WTC11 (cell line): ENCODE results near the gene C9. TPM values are rescaled to one million over a fixed set of nuclear protein-coding genes. Genes with fewer than 3 reads are reported as not detected.

Experiments used
- ATAC-seq: fragments of 200-7000 bp; cut with Tn5 transposase; 2 replicates; pipeline ENCODE4 v1.10.0; 2021; ENCODE audit warnings: mild to moderate bottlenecking, moderate library complexity
- CTCF ChIA-PET: fragments of 300-600 bp; sonication (Branson Sonifier 250); formaldehyde crosslinking; loops from one replicate; lab custom pipeline; 2021; ENCODE audit warnings: antibody characterized with exemption; lab: Charles Lee
- POLR2A ChIA-PET: fragments of 350-600 bp; sonication (Branson Sonifier 250); formaldehyde crosslinking; loops from one replicate; lab custom pipeline; 2021; ENCODE audit warnings: antibody characterized with exemption; lab: Charles Lee
- DNase-seq: peaks from one replicate; pipeline ENCODE4 v3.0.0; 2021; ENCODE audit warnings: low spot score
- H3K27ac Mint-ChIP-seq: 2 replicates; pipeline ENCODE4 v1.8.0; 2021; ENCODE audit warnings: mixed read lengths
- H3K27me3 Mint-ChIP-seq: 2 replicates; pipeline ENCODE4 v1.8.0; 2021; ENCODE audit warnings: low read depth, mild to moderate bottlenecking, moderate library complexity, mixed read lengths
- H3K36me3 Mint-ChIP-seq: 2 replicates; pipeline ENCODE4 v1.8.0; 2021; ENCODE audit warnings: mixed read lengths
- H3K4me1 Mint-ChIP-seq: 2 replicates; pipeline ENCODE4 v1.8.0; 2022; ENCODE audit warnings: mixed read lengths
- H3K4me3 Mint-ChIP-seq: 2 replicates; pipeline ENCODE4 v1.8.0; 2021; ENCODE audit warnings: mild to moderate bottlenecking, moderate library complexity, mixed read lengths
- H3K9me3 Mint-ChIP-seq: 2 replicates; pipeline ENCODE4 v1.8.0; 2021; ENCODE audit warnings: mixed read lengths
- ATF1 ChIP-seq: sonication (generic); formaldehyde crosslinking; IDR thresholded peaks from 2 replicates; pipeline ENCODE4 v1.8.1; 2023; ENCODE audit warnings: mild to moderate bottlenecking, moderate library complexity, missing genetic modification reagents
- CBFB ChIP-seq: sonication (generic); formaldehyde crosslinking; IDR thresholded peaks from 2 replicates; pipeline ENCODE4 v1.8.1; 2022; ENCODE audit warnings: mild to moderate bottlenecking, low read depth, missing genetic modification reagents
- CREB1 ChIP-seq: sonication (generic); formaldehyde crosslinking; IDR thresholded peaks from 2 replicates; pipeline ENCODE4 v1.8.0; 2023; ENCODE audit warnings: mild to moderate bottlenecking, missing genetic modification reagents
- ESRRA ChIP-seq: sonication (generic); formaldehyde crosslinking; IDR thresholded peaks from 2 replicates; pipeline ENCODE4 v1.8.1; 2022; ENCODE audit warnings: mild to moderate bottlenecking, missing genetic modification reagents, borderline replicate concordance
- FOXP1 ChIP-seq: sonication (generic); formaldehyde crosslinking; IDR thresholded peaks from 2 replicates; pipeline ENCODE4 v1.8.0; 2022; ENCODE audit warnings: missing genetic modification reagents, mild to moderate bottlenecking, moderate library complexity, borderline replicate concordance
- HMGA2 ChIP-seq: fragments of 250-450 bp; sonication (Bioruptor Pico); IDR thresholded peaks from 2 replicates; pipeline ENCODE4 v1.4.0; 2021; ENCODE audit warnings: mild to moderate bottlenecking, moderate library complexity
- ZBTB21 ChIP-seq: sonication (generic); formaldehyde crosslinking; IDR thresholded peaks from 2 replicates; pipeline ENCODE4 v1.8.1; 2023; ENCODE audit warnings: mild to moderate bottlenecking, missing genetic modification reagents, borderline replicate concordance
- ZNF671 ChIP-seq: fragments of 250-450 bp; sonication (Bioruptor Pico); IDR thresholded peaks from 2 replicates; pipeline ENCODE4 v1.8.0; 2021; ENCODE audit warnings: mild to moderate bottlenecking
- total RNA-seq: library from RNA; stranded (reverse); gene quantifications from 3 replicates; pipeline ENCODE4 v1.2.3, GENCODE V29; 2021
- TF ChIP-seq, protein P1 (sequence below): sonication (generic); formaldehyde crosslinking; IDR thresholded peaks from 2 replicates; pipeline ENCODE4 v1.8.1; 2022; ENCODE audit warnings: low read depth, missing genetic modification reagents, borderline replicate concordance
- TF ChIP-seq, protein P2 (sequence below): fragments of 250-450 bp; sonication (Bioruptor Pico); IDR thresholded peaks from 2 replicates; pipeline ENCODE4 v1.9.0; 2021; ENCODE audit warnings: mild to moderate bottlenecking
- TF ChIP-seq, protein P3 (sequence below): sonication (generic); formaldehyde crosslinking; IDR thresholded peaks from 2 replicates; pipeline ENCODE4 v1.8.1; 2023; ENCODE audit warnings: mild to moderate bottlenecking, missing genetic modification reagents, borderline replicate concordance
- TF ChIP-seq, protein P4 (sequence below): fragments of 250-450 bp; sonication (Bioruptor Pico); IDR thresholded peaks from 2 replicates; pipeline ENCODE4 v1.9.0; 2021; ENCODE audit warnings: moderate library complexity, mild to moderate bottlenecking, inconsistent platforms, borderline replicate concordance
- TF ChIP-seq, protein P5 (sequence below): sonication (generic); formaldehyde crosslinking; IDR thresholded peaks from 2 replicates; pipeline ENCODE4 v1.8.1; 2023; ENCODE audit warnings: mild to moderate bottlenecking, missing genetic modification reagents, moderate library complexity
- TF ChIP-seq, protein P6 (sequence below): sonication (generic); formaldehyde crosslinking; IDR thresholded peaks from 2 replicates; pipeline ENCODE4 v1.8.1; 2022; ENCODE audit warnings: mild to moderate bottlenecking, moderate library complexity, missing genetic modification reagents
- TF ChIP-seq, protein P7 (sequence below): sonication (generic); formaldehyde crosslinking; conservative IDR thresholded peaks from 2 replicates; pipeline ENCODE4 v1.8.1; 2023; ENCODE audit warnings: mild to moderate bottlenecking, low read depth, missing genetic modification reagents, moderate library complexity
- TF ChIP-seq, protein P8 (sequence below): sonication (generic); formaldehyde crosslinking; IDR thresholded peaks from 2 replicates; pipeline ENCODE4 v1.8.1; 2022; ENCODE audit warnings: mild to moderate bottlenecking, missing genetic modification reagents, moderate library complexity, borderline replicate concordance
- TF ChIP-seq, protein P9 (sequence below): sonication (generic); formaldehyde crosslinking; IDR thresholded peaks from 2 replicates; pipeline ENCODE4 v1.8.1; 2023; ENCODE audit warnings: mild to moderate bottlenecking, moderate library complexity, missing genetic modification reagents

C9 gene
- total RNA-seq, 1 experiment from 2014 or later, result 0.07 TPM

DNA sequence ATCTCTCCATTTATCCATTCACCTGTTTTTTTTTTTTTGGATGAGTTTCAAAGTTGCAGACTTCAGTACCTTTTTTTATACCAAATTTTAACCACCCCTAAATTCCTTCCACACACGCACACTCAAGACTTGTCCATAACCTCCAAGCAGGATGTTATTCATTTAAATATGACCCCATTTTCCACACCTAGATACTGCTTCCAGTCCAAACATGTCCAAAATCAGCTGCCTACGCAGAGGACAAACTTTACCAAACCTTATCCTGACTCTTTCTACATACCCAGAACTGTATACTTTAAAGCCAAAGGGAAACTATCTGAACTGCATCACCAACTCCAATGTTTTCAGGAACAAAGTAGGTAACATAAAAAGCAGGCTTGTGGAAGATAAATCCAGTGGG is 108.9 kb downstream of the C9 start:
- ChIA-PET POLR2A (no interaction called here), CTCF (no interaction called here)
- Mint-ChIP-seq H3K9me3 (no peaks in the 10 kb centered on the region), H3K27me3 (no peaks in the 10 kb centered on the region), H3K4me3 (no peak overlapping the region), H3K4me1 (no peaks in the 10 kb centered on the region), H3K36me3 (no peaks in the 10 kb centered on the region), H3K27ac (no peak overlapping the region)
- DNase-seq (no peak), ATAC-seq (no peak)
- no peak for TF ChIP-seq ESRRA (CRISPR knock-in tag)
- TF ChIP-seq, protein P1, sequence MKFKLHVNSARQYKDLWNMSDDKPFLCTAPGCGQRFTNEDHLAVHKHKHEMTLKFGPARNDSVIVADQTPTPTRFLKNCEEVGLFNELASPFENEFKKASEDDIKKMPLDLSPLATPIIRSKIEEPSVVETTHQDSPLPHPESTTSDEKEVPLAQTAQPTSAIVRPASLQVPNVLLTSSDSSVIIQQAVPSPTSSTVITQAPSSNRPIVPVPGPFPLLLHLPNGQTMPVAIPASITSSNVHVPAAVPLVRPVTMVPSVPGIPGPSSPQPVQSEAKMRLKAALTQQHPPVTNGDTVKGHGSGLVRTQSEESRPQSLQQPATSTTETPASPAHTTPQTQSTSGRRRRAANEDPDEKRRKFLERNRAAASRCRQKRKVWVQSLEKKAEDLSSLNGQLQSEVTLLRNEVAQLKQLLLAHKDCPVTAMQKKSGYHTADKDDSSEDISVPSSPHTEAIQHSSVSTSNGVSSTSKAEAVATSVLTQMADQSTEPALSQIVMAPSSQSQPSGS (CRISPR knock-in tag), result no peak

DNA sequence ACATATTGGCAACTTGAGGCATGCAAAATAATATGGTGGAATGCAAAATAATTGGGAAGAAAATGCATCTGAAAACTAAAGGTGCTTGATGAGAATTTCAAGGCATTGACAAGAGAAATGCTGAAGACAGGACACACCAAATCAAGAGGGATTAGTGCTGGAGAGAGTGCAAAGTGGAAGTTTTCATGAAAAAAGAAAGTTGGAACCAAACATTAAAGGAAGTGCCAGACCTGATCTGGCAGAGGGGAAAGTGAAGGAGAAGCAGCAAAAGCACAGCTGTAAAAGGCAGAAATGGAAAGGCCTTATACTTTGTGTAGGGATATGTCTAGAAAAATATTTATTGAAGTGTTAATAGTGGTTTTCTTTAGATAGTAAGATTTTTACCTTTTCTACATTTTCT is 109.6 kb downstream of the C9 start:
- H3K27me3 Mint-ChIP-seq, result no peaks in the 10 kb centered on the region
- H3K4me1 Mint-ChIP-seq, result no peaks in the 10 kb centered on the region
- no peak overlapping the region for H3K27ac Mint-ChIP-seq
- H3K36me3 Mint-ChIP-seq, result no peaks in the 10 kb centered on the region
- ChIA-PET CTCF (no interaction called here), POLR2A (interaction anchor here (0.6 kb wide), 1 partner anchor 420 kb away, joined by 4 read pairs; no protein-coding TSS in a partner anchor)
- no peak overlapping the region for H3K4me3 Mint-ChIP-seq
- ATAC-seq (no peak), DNase-seq (no peak)
- no peaks in the 10 kb centered on the region for H3K9me3 Mint-ChIP-seq
- TF ChIP-seq CBFB (CRISPR knock-in tag) (no peak), CREB1 (no peak), ZNF671 (CRISPR knock-in tag) (no peak), ATF1 (CRISPR knock-in tag) (no peak), ZBTB21 (CRISPR knock-in tag) (no peak), HMGA2 (no peak), FOXP1 (no peak)
- TF ChIP-seq, protein P2, sequence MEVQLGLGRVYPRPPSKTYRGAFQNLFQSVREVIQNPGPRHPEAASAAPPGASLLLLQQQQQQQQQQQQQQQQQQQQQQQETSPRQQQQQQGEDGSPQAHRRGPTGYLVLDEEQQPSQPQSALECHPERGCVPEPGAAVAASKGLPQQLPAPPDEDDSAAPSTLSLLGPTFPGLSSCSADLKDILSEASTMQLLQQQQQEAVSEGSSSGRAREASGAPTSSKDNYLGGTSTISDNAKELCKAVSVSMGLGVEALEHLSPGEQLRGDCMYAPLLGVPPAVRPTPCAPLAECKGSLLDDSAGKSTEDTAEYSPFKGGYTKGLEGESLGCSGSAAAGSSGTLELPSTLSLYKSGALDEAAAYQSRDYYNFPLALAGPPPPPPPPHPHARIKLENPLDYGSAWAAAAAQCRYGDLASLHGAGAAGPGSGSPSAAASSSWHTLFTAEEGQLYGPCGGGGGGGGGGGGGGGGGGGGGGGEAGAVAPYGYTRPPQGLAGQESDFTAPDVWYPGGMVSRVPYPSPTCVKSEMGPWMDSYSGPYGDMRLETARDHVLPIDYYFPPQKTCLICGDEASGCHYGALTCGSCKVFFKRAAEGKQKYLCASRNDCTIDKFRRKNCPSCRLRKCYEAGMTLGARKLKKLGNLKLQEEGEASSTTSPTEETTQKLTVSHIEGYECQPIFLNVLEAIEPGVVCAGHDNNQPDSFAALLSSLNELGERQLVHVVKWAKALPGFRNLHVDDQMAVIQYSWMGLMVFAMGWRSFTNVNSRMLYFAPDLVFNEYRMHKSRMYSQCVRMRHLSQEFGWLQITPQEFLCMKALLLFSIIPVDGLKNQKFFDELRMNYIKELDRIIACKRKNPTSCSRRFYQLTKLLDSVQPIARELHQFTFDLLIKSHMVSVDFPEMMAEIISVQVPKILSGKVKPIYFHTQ (CRISPR knock-in tag), result no peak
- TF ChIP-seq, protein P3, sequence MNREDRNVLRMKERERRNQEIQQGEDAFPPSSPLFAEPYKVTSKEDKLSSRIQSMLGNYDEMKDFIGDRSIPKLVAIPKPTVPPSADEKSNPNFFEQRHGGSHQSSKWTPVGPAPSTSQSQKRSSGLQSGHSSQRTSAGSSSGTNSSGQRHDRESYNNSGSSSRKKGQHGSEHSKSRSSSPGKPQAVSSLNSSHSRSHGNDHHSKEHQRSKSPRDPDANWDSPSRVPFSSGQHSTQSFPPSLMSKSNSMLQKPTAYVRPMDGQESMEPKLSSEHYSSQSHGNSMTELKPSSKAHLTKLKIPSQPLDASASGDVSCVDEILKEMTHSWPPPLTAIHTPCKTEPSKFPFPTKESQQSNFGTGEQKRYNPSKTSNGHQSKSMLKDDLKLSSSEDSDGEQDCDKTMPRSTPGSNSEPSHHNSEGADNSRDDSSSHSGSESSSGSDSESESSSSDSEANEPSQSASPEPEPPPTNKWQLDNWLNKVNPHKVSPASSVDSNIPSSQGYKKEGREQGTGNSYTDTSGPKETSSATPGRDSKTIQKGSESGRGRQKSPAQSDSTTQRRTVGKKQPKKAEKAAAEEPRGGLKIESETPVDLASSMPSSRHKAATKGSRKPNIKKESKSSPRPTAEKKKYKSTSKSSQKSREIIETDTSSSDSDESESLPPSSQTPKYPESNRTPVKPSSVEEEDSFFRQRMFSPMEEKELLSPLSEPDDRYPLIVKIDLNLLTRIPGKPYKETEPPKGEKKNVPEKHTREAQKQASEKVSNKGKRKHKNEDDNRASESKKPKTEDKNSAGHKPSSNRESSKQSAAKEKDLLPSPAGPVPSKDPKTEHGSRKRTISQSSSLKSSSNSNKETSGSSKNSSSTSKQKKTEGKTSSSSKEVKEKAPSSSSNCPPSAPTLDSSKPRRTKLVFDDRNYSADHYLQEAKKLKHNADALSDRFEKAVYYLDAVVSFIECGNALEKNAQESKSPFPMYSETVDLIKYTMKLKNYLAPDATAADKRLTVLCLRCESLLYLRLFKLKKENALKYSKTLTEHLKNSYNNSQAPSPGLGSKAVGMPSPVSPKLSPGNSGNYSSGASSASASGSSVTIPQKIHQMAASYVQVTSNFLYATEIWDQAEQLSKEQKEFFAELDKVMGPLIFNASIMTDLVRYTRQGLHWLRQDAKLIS (CRISPR knock-in tag), result no peak
- TF ChIP-seq, protein P4, sequence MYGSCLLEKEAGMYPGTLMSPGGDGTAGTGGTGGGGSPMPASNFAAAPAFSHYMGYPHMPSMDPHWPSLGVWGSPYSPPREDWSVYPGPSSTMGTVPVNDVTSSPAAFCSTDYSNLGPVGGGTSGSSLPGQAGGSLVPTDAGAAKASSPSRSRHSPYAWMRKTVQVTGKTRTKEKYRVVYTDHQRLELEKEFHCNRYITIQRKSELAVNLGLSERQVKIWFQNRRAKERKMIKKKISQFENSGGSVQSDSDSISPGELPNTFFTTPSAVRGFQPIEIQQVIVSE, result no peak
- TF ChIP-seq, protein P5, sequence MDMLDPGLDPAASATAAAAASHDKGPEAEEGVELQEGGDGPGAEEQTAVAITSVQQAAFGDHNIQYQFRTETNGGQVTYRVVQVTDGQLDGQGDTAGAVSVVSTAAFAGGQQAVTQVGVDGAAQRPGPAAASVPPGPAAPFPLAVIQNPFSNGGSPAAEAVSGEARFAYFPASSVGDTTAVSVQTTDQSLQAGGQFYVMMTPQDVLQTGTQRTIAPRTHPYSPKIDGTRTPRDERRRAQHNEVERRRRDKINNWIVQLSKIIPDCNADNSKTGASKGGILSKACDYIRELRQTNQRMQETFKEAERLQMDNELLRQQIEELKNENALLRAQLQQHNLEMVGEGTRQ (CRISPR knock-in tag), result no peak
- TF ChIP-seq, protein P6, sequence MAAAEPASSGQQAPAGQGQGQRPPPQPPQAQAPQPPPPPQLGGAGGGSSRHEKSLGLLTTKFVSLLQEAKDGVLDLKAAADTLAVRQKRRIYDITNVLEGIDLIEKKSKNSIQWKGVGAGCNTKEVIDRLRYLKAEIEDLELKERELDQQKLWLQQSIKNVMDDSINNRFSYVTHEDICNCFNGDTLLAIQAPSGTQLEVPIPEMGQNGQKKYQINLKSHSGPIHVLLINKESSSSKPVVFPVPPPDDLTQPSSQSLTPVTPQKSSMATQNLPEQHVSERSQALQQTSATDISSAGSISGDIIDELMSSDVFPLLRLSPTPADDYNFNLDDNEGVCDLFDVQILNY (CRISPR knock-in tag), result no peak
- TF ChIP-seq, protein P7, sequence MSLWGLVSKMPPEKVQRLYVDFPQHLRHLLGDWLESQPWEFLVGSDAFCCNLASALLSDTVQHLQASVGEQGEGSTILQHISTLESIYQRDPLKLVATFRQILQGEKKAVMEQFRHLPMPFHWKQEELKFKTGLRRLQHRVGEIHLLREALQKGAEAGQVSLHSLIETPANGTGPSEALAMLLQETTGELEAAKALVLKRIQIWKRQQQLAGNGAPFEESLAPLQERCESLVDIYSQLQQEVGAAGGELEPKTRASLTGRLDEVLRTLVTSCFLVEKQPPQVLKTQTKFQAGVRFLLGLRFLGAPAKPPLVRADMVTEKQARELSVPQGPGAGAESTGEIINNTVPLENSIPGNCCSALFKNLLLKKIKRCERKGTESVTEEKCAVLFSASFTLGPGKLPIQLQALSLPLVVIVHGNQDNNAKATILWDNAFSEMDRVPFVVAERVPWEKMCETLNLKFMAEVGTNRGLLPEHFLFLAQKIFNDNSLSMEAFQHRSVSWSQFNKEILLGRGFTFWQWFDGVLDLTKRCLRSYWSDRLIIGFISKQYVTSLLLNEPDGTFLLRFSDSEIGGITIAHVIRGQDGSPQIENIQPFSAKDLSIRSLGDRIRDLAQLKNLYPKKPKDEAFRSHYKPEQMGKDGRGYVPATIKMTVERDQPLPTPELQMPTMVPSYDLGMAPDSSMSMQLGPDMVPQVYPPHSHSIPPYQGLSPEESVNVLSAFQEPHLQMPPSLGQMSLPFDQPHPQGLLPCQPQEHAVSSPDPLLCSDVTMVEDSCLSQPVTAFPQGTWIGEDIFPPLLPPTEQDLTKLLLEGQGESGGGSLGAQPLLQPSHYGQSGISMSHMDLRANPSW (CRISPR knock-in tag), result no peak
- TF ChIP-seq, protein P8, sequence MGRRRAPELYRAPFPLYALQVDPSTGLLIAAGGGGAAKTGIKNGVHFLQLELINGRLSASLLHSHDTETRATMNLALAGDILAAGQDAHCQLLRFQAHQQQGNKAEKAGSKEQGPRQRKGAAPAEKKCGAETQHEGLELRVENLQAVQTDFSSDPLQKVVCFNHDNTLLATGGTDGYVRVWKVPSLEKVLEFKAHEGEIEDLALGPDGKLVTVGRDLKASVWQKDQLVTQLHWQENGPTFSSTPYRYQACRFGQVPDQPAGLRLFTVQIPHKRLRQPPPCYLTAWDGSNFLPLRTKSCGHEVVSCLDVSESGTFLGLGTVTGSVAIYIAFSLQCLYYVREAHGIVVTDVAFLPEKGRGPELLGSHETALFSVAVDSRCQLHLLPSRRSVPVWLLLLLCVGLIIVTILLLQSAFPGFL (CRISPR knock-in tag), result no peak
- TF ChIP-seq, protein P9, sequence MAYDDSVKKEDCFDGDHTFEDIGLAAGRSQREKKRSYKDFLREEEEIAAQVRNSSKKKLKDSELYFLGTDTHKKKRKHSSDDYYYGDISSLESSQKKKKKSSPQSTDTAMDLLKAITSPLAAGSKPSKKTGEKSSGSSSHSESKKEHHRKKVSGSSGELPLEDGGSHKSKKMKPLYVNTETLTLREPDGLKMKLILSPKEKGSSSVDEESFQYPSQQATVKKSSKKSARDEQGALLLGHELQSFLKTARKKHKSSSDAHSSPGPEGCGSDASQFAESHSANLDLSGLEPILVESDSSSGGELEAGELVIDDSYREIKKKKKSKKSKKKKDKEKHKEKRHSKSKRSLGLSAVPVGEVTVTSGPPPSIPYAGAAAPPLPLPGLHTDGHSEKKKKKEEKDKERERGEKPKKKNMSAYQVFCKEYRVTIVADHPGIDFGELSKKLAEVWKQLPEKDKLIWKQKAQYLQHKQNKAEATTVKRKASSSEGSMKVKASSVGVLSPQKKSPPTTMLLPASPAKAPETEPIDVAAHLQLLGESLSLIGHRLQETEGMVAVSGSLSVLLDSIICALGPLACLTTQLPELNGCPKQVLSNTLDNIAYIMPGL (CRISPR knock-in tag), result no peak
